Progenitor cell of endocrine pancreas (in vitro differentiated cells): ENCODE measurements around the gene BTBD2. TPM values are rescaled to one million over a fixed set of nuclear protein-coding genes. Genes with fewer than 3 reads are reported as not detected.

Experiments used
- DNase-seq: peaks from one replicate; pipeline ENCODE4 v3.0.0; 2021; ENCODE audit warnings: low spot score; ENCODE audit not compliant: unreplicated experiment
- H3K27ac Mint-ChIP-seq: 2 replicates; pipeline ENCODE4 v1.8.0; 2021; ENCODE audit warnings: mild to moderate bottlenecking, moderate library complexity, mixed read lengths
- H3K27me3 Mint-ChIP-seq: 2 replicates; pipeline ENCODE4 v1.8.0; 2021; ENCODE audit warnings: mixed read lengths
- H3K36me3 Mint-ChIP-seq: 2 replicates; pipeline ENCODE4 v1.8.0; 2022; ENCODE audit warnings: mixed read lengths; ENCODE audit not compliant: insufficient read depth
- H3K4me1 Mint-ChIP-seq: 2 replicates; pipeline ENCODE4 v1.8.0; 2021; ENCODE audit warnings: low read depth, mixed read lengths
- H3K4me3 Mint-ChIP-seq: 2 replicates; pipeline ENCODE4 v1.8.0; 2021; ENCODE audit warnings: low read depth, mild to moderate bottlenecking, moderate library complexity, mixed read lengths
- H3K9me3 Mint-ChIP-seq: 2 replicates; pipeline ENCODE4 v1.8.0; 2021; ENCODE audit warnings: low read depth, mixed read lengths
- total RNA-seq: library from RNA; stranded (reverse); gene quantifications from 2 replicates; pipeline ENCODE4 v1.2.1, GENCODE V29; 2021
- TF ChIP-seq, protein P1 (sequence below): fragments of 200-600 bp; sonication (generic); IDR thresholded peaks from one replicate; pipeline ENCODE4 v1.5.0; 2021; ENCODE audit warnings: antibody characterized with exemption, mild to moderate bottlenecking; ENCODE audit not compliant: unreplicated experiment

BTBD2 gene
- total RNA-seq, 1 donor from 2014 or later: 125 TPM

DNA sequence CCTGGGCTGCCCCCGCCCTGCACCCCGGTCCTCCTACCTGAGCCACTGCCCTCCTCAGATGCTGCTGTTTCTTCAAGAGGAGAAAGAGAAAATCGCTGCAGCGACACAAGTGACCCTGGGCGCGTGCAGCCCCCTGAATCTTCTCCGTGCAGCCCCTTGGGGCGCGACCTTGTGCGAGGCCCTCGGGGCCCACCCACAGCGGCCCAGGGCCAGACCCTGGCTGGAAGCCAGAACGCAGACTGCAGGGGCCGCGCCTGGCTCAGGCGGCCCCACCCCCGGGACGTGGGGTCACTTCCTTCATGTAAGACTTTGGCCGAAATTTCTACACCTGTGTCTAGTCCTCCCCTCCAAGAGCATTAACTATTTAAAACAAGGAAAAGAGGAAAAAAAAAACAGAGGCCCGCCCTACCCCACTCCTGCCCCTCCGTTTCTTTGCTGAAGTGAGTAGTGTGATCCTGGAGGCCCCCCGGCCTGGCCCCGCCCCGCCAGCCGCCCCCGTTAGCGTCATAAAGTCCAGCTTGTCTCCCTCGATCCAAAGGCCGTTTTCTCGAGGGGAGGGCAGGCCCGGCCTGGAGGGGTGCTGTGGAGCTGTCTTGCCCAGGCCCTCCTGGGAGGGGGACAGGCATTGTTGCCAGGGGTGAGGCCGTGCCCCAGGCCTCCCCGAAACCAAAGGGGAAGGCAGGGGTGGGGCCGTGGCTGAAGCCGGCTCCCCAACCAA is 35.3 kb downstream of the BTBD2 start:
- Mint-ChIP-seq H3K9me3 (no peaks in the 10 kb centered on the region), H3K4me3 (no peak overlapping the region), H3K27ac (no peak overlapping the region), H3K27me3 (no peaks in the 10 kb centered on the region), H3K4me1 (no peaks in the 10 kb centered on the region), H3K36me3 (peaks cover 13% of the 10 kb centered on the region)
- TF ChIP-seq, protein P1, sequence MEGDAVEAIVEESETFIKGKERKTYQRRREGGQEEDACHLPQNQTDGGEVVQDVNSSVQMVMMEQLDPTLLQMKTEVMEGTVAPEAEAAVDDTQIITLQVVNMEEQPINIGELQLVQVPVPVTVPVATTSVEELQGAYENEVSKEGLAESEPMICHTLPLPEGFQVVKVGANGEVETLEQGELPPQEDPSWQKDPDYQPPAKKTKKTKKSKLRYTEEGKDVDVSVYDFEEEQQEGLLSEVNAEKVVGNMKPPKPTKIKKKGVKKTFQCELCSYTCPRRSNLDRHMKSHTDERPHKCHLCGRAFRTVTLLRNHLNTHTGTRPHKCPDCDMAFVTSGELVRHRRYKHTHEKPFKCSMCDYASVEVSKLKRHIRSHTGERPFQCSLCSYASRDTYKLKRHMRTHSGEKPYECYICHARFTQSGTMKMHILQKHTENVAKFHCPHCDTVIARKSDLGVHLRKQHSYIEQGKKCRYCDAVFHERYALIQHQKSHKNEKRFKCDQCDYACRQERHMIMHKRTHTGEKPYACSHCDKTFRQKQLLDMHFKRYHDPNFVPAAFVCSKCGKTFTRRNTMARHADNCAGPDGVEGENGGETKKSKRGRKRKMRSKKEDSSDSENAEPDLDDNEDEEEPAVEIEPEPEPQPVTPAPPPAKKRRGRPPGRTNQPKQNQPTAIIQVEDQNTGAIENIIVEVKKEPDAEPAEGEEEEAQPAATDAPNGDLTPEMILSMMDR: no peak
- no peak for DNase-seq

DNA sequence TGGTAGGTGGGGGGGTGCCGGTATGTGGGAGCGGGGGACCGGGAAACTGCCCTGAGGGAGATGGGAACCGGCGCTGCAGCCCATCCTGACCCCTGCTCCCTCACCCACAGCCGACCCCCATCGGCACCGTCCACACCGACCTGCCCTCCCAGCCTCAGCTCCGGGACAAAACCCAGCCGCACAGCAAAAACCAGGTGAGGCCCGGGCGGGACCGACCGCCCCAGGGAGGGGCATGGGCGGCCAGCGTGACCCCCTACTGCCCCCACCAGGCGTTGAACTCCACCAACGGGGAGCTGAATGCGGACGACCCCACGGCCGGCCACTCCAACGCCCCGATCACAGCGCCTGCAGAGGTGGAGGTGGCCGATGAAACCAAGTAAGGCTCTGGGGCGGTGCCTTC is 35.9 kb downstream of the BTBD2 start:
- no peak for DNase-seq
- Mint-ChIP-seq H3K27ac (no peak overlapping the region), H3K27me3 (no peaks in the 10 kb centered on the region), H3K36me3 (peaks cover 15% of the 10 kb centered on the region), H3K4me1 (no peaks in the 10 kb centered on the region), H3K9me3 (no peaks in the 10 kb centered on the region), H3K4me3 (no peak overlapping the region)
- TF ChIP-seq, protein P1: no peak

DNA sequence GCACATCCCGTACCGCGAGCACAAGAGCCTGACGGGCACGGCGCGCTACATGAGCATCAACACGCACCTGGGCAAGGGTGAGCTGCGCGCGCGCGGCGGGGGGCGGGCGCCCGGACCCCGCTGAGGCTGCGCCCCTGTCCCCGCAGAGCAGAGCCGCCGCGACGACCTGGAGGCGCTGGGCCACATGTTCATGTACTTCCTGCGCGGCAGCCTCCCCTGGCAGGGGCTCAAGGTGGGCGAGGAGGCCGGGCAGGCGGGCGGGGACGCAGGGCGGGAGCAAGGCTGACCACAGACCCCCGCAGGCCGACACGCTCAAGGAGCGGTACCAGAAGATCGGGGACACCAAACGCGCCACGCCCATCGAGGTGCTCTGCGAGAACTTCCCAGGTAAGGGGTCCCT is 36.5 kb downstream of the BTBD2 start:
- H3K36me3 Mint-ChIP-seq: peaks cover 15% of the 10 kb centered on the region
- H3K9me3 Mint-ChIP-seq: no peaks in the 10 kb centered on the region

DNA sequence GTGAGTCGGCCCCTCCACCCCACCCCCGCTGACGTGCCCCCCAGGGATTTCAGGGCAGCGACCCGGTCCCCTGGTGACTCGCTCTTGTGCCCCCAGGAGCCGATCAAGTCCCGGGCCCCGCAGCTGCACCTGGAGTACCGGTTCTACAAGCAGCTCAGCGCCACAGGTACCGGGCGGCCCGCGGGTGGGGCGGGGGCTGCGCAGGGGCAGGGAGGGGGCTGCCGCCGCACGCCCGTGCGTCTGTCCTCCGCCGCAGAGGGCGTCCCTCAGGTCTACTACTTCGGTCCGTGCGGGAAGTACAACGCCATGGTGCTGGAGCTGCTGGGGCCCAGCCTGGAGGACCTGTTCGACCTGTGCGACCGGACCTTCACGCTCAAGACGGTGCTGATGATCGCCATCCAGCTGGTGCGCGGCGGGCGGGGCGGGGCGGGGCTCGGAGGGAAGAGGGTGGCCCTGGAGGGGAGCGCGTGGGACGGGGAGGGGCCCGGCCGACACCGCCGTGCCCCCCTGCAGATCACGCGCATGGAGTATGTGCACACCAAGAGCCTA is 37.1 kb downstream of the BTBD2 start:
- Mint-ChIP-seq H3K36me3 (peaks cover 15% of the 10 kb centered on the region), H3K9me3 (no peaks in the 10 kb centered on the region), H3K27me3 (no peaks in the 10 kb centered on the region), H3K4me1 (no peaks in the 10 kb centered on the region), H3K27ac (no peak overlapping the region), H3K4me3 (no peak overlapping the region)
- TF ChIP-seq, protein P1: no peak
- DNase-seq: no peak

More for the DNA sequence above, 36.5 kb downstream of the BTBD2 start:
- DNase-seq: no peak
- Mint-ChIP-seq H3K4me3 (no peak overlapping the region), H3K4me1 (no peaks in the 10 kb centered on the region), H3K27me3 (no peaks in the 10 kb centered on the region), H3K27ac (no peak overlapping the region)
- TF ChIP-seq, protein P1: no peak

DNA sequence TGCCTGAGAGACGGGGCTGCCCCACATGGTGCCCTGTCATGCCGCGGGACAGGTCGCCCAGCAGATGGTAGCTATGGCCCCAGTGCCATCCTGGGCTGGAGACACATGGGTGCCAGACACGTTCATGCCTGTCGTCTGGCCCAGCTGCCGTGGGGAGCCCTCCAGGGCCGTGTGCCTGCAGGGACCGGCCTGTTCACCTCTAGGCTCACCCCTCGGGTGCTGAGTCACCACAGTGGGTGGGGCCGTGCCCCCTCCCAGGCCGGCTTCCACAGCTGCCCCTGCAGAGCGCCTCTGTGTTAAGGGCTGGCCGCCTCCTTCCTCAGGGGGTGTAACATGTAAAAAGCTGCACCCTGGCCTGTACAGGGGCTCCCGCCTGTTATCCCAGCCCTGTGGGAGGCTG is 38.4 kb downstream of the BTBD2 start:
- TF ChIP-seq, protein P1: no peak
- Mint-ChIP-seq H3K27me3 (no peaks in the 10 kb centered on the region), H3K4me1 (no peaks in the 10 kb centered on the region), H3K27ac (no peak overlapping the region), H3K36me3 (peaks cover 13% of the 10 kb centered on the region), H3K4me3 (no peak overlapping the region), H3K9me3 (no peaks in the 10 kb centered on the region)
- no peak for DNase-seq
